ENCODE measurements around the gene ACTG1. TPM values are rescaled to one million over a fixed set of nuclear protein-coding genes. Genes with fewer than 3 reads are reported as not detected.
A peak's percentile ranks its signal among the peaks of the same experiment; 100 is the strongest.

The ACTG1 gene
- total and polyA plus RNA-seq, 9 of the 15 experiments (the other 6 are each of a cell fraction or from before 2014, with no cell fraction given) = 224 to 1,775 (median 568) TPM

DNA sequence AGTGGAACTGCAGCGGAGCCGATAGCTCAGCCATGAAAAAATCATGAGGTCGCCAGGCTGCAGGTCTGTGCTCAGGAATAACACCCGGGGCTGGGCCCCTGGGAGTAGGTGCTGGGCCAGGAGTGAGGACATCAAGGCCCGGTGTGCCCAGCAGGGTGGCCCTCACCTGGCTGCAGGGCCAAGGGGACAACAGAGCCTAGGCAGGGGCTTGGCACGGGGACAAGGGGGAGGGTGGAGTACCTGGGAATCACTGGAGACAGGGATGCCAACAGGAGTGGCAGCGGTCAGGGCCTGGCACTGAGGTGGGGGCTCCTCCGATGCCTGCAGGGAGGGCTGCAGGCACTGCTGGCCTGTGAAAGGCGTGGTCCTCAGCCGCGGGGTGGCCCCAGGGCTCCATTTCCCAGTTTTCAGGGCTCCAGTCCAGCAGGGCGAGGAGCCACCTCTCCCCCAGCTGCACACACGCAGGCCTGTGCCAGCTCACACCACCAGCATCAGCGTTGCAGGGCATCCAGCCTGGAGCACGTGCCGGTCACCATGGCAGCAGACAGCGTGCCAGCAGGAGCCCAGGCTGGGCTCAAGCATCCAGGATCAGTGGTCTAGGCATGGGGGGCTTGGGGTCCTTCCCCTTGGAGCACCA, 10.9 kb upstream of the ACTG1 start:
- Histone ChIP-seq H3K4me2 (ENCODE audit: insufficient read depth, low read length) (no peak overlapping the region), H3K9me3 (replicated peaks; ENCODE audit: control insufficient read depth, insufficient read depth, low read depth, low read length) (no peaks in the 10 kb centered on the region), H3K4me1 (replicated peaks in 1 of 2; ENCODE audit: control insufficient read depth in 2 of 2, insufficient read depth in 2 of 2, low read length in 2 of 2) (peaks cover 5 to 68% of the 10 kb centered on the region in 2 experiments; a peak in 4 of 5 replicates), H3K9ac (ENCODE audit: insufficient read depth in 1 of 2, low read depth in 2 of 2, low read length in 2 of 2) (peak overlapping the region in 1 of 2 experiments; percentile 78; a peak in 2 of 4 replicates), H3K79me2 (ENCODE audit: control insufficient read depth, insufficient read depth, low read length) (no peaks in the 10 kb centered on the region), H3K27me3 (ENCODE audit: control insufficient read depth in 2 of 2, insufficient read depth in 2 of 2, low read length in 2 of 2) (peaks cover 0 to 33% of the 10 kb centered on the region in 2 experiments; a peak in 3 of 5 replicates), H3K9me1 (ENCODE audit: control insufficient read depth, insufficient read depth, low read length) (no peaks in the 10 kb centered on the region), H4K20me1 (replicated peaks; ENCODE audit: control insufficient read depth, insufficient read depth, low read length) (no peaks in the 10 kb centered on the region), H3K36me3 (ENCODE audit: control insufficient read depth, insufficient read depth, low read length) (no peaks in the 10 kb centered on the region), H3K4me3 (no peak overlapping the region), H3K27ac (ENCODE audit: extremely low read depth, low read depth, low read length) (no peak overlapping the region), H2AFZ (ENCODE audit: low read depth, low read length) (no peak overlapping the region)
- ChIA-PET POLR2A (interaction anchor here (0.7 to 1.6 kb wide), 4 partner anchors 11 to 15 kb away, joined by 3 to 6 read pairs (median 4); partner anchors contain the start of gene ACTG1), CTCF (ENCODE audit: low intra/inter-chr PET ratio) (interaction anchor here (2.3 kb wide), 1 partner anchor 270 kb away, joined by 9 read pairs; no protein-coding TSS in a partner anchor)
- DNase-seq (ENCODE audit: extremely low read depth in 1 of 4, low spot score in 3 of 4) = no peak
- ATAC-seq = no peak
- BruUV-seq (replicated peaks) = no TSS peak
- in situ Hi-C loops (cut with MboI) (no loop called here), intact Hi-C loops (cut with micrococcal nuclease) (loop anchor here (5.0 kb wide), 1 partner anchor 41 kb away; no protein-coding TSS in a partner anchor)
- WGBS (ENCODE audit: insufficient coverage, low coverage, missing lambda C conversion rate) = 15% methylated on average over 17 of the region's 17 CpGs
- no peak for FAIRE-seq
- TF ChIP-seq STAG1 (CRISPR knock-in tag; IDR thresholded peaks at IDR 0.05; ENCODE audit: borderline replicate concordance) (0 out of 2 replicates have a peak, but pooled peaks have one; percentile 15), FOXP1 (CRISPR knock-in tag; IDR thresholded peaks at IDR 0.05) (no peak), POLR2G (IDR thresholded peaks at IDR 0.05; ENCODE audit: low read depth, low read length) (peak; percentile 39; the same call in 1 of the 2 replicates), POLR2H (tag; IDR thresholded peaks at IDR 0.05; ENCODE audit: low read depth) (no peak)
- TF ChIP-seq, protein P1, sequence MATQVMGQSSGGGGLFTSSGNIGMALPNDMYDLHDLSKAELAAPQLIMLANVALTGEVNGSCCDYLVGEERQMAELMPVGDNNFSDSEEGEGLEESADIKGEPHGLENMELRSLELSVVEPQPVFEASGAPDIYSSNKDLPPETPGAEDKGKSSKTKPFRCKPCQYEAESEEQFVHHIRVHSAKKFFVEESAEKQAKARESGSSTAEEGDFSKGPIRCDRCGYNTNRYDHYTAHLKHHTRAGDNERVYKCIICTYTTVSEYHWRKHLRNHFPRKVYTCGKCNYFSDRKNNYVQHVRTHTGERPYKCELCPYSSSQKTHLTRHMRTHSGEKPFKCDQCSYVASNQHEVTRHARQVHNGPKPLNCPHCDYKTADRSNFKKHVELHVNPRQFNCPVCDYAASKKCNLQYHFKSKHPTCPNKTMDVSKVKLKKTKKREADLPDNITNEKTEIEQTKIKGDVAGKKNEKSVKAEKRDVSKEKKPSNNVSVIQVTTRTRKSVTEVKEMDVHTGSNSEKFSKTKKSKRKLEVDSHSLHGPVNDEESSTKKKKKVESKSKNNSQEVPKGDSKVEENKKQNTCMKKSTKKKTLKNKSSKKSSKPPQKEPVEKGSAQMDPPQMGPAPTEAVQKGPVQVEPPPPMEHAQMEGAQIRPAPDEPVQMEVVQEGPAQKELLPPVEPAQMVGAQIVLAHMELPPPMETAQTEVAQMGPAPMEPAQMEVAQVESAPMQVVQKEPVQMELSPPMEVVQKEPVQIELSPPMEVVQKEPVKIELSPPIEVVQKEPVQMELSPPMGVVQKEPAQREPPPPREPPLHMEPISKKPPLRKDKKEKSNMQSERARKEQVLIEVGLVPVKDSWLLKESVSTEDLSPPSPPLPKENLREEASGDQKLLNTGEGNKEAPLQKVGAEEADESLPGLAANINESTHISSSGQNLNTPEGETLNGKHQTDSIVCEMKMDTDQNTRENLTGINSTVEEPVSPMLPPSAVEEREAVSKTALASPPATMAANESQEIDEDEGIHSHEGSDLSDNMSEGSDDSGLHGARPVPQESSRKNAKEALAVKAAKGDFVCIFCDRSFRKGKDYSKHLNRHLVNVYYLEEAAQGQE (IDR thresholded peaks at IDR 0.05; ENCODE audit: borderline replicate concordance) = peak; percentile 28; the same call in 1 of the 2 replicates
- TF ChIP-seq, protein P1 (CRISPR knock-in tag; IDR thresholded peaks at IDR 0.05; ENCODE audit: low read depth) = no peak
- TF ChIP-seq, protein P2, sequence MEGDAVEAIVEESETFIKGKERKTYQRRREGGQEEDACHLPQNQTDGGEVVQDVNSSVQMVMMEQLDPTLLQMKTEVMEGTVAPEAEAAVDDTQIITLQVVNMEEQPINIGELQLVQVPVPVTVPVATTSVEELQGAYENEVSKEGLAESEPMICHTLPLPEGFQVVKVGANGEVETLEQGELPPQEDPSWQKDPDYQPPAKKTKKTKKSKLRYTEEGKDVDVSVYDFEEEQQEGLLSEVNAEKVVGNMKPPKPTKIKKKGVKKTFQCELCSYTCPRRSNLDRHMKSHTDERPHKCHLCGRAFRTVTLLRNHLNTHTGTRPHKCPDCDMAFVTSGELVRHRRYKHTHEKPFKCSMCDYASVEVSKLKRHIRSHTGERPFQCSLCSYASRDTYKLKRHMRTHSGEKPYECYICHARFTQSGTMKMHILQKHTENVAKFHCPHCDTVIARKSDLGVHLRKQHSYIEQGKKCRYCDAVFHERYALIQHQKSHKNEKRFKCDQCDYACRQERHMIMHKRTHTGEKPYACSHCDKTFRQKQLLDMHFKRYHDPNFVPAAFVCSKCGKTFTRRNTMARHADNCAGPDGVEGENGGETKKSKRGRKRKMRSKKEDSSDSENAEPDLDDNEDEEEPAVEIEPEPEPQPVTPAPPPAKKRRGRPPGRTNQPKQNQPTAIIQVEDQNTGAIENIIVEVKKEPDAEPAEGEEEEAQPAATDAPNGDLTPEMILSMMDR (IDR thresholded peaks at IDR 0.05 in 2 of 3, conservative IDR thresholded peaks at IDR 0.05 in 1 of 3; ENCODE audit: insufficient read depth in 2 of 3, low read depth in 1 of 3, low read length in 3 of 3) = 0 out of 6 replicates have a peak, but pooled peaks of 1 of the 3 experiments have one; percentile 6

All from K562 (cell line).